HG03558 (cell line): ENCODE results near the gene CRYGN.

Experiments
- ATAC-seq: cut with Tn5 transposase; IDR thresholded peaks from one replicate; pipeline ENCODE4 v1.9.1; 2021; ENCODE audit warnings: moderate number of reproducible peaks; ENCODE audit not compliant: unreplicated experiment; ENCODE audit errors: extremely low read depth

Gene CRYGN

DNA sequence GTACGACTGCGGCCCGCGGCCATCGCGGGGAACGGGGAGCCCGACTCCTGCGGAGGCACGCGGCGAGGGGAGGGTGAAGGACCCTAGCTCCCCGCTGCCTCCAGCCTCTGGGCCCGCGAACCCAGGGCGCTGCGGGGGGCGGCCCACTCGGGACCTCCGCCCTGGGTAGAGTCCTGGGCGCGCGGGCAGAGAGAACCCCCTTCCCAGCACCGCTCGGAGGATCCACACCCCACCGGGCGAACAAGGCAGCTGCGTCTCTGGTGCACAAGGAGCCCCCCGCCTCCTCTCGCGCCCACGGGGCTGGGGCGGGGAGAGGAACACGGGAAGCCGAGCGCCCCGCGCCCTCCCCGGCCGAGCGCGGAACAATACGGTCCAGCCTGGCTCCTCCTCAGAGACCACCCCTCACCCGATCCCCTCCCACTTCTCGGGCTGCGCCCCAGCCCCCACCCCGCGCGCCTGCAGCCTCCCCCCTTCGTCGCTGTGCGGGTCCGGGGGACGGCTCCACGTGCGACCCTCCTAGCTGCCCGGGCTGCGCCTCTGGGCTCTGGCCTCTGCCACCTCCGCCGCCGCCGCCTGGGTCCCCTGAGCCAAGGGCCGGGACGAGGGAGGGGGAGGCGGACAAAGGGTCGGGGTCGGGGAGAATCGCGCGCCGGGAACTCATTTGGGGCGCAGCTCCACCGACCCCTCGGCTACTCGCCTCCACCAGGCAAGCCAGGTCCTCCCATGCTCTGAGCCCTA, 30.1 kb downstream of the CRYGN start, which contains the start of gene WDR86:
WDR86 (minus strand) TSS at position 372 of the 738 bp plus-strand sequence. CDS start 449 bp downstream, outside the sequence.
- ATAC-seq: no peak

DNA sequence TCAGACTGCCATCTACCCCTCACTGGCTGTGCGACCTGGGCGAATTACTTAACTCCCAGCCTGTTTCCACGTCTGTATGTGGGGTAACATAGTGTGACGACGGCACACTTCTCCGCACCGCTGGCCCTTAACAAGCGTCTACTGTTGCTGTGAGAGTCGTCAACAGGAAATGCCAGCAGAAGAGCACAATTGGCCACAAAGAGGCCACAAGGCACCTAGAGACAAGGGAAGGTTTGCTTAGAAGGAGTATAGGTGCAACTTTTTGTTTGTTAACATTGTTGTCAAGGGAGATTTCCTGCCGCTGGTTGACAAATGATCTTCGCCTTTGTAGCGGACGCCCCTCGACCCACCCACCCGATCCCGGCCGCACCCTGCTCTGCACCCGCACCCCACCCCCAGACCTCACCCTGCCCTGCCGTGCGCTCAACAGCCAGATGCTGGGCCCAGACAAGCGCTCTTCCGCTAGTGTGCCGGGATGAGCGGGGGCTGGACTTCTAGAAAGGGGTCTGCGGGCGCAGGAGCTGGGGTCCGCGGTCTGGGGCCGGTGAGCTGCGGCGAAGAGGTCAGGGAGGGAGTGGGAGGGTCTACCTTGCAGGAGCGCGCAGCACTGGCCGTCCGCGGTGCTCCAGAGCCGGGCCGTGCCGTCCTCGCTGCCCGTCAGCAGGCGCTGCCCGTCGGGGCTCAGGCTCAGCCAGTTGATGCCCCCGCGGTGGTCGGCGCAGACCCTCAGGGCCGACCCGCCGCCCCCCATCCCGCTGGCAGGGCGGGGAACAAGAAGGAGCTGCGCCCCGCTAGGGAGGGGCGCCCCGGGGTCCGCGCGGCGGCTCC, 30.9 kb downstream of the CRYGN start:
- ATAC-seq: no peak

DNA sequence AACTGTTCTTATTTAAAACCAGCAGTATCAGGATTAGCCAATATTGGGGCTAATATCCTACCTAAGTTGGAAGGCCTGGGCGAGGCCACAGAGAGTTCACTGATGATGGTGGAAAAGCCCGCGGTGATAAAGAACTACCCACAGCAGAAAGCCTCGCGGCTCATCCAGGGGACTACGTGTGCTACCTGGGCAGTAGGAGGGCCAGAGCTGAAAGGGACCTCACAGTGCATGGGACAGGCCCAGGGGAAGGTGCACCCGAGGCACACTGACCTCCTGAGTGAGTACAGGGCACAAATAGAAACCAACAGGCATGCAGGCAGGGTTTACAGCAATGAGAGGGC, 31.5 kb downstream of the CRYGN start:
- ATAC-seq: no peak

DNA sequence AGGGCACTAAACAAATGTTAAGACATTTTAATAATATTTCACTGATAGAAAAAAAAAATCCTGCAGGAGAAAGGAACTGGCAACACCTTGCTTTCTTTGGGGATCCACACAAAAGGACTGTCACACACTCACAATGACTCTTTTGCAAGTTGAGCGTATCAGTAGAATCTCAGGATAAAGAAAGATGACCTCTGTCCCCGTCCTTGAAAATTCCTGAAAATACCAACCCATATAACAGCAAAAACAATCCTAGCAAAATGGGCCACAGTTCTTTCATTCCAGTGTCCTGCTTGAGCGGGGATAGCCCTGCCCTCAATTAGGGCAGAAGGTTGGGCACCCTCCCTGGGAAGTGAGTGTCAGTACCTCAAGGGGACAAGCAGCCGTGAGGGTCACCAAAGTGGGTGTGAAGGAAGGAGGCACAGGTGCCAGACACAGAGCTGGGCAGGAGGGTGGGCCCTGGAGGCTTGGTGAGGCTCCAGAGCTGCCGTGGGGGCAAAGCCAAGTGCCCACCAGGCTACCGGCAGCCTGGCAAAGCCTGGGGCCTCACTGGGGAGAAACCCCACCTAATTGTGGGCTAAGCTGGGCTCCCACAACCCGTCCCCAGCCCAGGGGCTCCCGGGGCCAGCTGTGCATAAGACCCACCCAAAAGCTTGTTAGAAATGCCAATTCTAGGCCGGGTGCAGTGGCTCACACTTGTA, 32.9 kb downstream of the CRYGN start:
- no peak for ATAC-seq

DNA sequence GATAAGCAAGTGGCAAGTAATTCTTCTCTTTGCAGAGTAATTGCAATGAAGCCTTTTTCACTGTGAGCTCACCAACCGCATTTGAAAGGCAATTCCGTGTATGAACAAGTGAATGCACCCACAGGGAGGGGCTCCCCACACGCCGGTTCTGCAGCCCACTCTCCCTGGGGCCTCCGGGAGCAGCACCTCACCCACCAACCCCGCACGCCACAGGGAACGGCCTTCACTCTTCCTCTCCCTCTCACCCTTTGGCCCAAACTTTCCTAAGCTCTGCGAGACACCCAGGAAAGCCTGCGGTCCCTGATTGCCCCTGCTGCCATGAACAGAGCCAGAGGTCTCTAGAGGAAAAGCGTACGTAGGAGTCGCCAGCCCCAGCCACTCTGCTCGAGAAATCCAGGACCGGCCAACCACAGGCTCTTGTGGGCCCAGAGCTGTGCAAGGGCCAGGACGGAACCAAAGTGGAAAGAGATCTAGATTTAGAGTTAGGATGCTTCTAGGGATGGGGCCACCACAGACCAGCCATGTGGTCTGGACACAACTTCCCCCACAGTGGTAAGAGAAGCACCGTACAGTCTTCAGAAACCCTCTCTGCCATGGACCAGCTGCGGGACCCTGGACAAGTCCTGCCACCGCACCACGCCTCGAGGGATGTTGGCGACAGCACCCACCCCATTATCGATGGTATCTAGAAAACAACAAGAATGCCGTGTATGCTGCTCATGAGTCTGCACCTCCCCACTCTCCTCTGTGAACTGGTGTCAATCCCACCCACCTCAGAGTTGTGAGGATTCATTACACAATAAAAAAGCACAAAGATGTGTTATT, 33.7 kb downstream of the CRYGN start:
- ATAC-seq: no peak

DNA sequence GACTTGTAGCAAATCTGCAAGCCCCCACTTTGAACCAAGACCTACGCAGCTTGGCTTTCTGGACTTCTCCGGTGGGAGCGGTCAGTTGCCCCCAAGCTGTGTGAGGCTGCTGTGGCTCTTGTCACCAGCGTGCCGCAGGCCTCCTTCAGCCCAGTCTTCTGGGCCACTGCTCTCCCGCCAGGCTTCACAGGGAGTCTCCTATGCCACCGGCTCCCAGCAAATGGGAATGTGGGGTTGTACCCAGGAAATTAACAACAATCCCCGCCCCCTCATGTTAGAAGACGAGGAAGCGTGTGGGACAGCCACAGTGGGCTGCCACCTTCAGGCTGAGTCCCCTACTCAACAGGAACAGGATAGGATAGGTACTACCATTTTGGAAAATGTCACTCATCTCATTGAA, 34.4 kb downstream of the CRYGN start:
- no peak for ATAC-seq

GRCh38 chr7:151405056-151405455, 34.9 kb downstream of the CRYGN start:
- no peak for ATAC-seq

DNA sequence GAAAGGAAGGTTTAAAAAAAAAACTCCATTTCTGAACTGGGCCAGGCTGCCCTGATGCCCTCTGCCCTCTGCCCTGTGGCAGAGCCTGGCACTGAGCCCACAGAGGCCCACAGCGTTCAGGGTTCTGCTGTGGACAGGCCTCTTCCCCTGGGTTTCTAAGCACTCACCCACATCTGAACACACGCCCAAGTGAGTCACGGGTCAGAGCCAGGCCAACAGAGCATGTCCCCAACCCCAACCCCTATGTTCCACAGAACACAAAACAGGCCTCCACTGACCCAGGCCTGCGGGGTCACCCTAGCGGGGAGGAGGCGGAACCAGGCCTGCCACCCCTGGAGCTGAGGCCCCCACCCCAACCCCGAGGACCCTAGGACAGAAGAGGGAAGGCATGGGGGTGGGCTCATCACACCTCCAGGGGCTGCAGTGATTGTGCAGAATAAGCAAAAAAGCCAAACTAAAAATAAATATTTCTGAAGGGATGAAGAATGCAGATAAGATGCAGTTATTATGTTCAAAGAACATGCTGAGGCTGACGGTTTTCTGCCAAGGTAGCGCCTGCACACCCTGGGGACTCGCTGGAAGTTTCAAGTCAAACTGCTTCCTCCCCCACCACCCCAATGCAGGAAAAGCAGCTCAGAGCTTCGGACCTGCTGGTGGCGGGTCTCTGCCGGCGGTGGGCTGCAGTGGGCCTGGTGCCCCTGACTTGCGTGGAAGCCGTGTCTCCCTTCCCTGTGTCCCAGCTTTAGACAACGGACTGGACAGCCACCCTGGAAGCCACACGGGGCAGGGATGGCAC, 35.5 kb downstream of the CRYGN start:
- ATAC-seq: no peak

DNA sequence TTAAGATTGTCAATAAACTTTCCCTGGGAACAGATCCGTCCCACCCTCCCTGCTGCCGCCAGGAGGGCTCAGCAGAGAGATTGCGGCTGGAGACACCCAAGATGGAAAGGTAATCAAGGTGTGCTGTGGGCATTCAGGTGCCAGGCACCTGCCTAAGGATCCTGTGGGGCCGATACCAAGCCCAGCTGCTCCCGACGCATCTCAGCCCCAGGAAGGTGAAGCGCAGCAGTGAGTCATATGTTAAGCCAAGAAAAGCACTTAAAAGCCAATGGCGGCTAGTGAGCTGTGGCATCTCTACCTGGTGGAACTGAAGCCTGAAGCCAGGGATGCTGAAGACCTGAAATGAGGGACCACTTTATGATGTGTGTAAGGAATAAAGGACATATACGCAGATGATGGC, 36.2 kb downstream of the CRYGN start:
- no peak for ATAC-seq

DNA sequence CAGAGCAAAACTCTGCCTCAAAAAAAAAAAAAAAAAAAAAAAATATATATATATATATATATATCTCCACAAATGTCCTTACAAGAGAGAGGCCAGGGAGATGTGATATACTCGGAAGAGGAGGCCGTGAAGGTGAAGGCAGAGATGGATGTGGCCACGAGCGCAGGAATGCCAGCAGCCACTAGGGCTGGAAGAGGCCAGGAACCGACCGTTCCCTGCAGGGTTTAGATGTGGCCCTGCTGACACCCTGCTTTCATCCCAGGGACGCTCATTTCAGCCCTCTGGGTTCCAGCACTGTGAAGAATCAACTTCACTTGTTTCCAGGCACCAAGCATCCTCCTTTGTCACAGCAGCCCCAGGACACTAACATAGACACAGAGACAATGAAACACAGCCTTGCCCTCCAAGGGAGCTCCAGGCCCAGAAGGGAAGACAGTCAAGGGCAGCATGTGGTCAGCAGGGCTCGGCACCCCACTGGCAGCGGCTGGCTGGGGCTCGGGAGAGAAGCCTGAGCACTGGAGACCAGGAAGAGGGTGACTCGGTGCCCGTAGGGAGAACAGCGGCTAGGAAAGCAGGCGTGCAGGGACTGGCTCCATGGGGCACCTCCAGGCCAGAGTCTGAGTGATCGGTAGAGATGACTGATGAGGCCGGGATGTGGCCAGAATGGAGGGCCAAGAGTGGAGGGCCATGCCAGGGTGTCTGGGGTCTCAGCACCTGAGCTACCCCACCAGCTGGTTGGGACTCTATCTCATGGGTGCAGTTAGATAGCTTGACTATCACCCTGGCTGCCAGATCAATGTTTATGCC, 37.7 kb downstream of the CRYGN start:
- no peak for ATAC-seq

DNA sequence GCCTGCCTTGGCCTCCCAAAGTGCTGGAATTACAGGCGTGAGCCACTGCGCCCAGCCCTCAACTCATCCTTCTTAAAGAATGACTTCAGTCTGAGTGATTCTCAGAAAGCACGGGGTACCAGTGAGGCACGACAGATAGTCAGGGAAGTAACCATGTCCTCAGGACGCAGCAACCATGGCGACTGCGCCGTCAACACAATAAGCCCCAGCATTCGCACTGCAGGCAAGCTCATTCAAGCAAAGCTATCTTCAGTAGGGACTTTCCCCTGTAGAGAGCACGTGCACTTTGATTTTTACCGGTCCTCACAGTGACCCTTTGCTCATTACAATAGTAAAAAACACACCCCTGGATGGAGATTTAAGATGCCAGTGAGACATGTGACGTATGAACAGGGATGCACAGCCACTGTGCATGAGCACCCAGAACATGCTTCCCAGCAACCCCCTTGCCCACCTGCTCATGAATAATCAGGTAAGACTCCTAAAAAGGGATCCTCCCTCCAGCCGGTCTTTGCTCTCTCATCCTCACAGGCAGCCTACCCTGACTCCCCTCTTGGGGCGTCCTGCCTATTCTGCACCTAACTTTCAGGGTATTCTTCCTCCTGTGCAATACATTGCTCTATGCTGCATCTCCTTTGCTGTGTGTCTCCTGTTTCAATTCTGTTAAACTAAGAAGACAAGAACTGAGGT, 39.2 kb downstream of the CRYGN start:
- ATAC-seq: no peak

GRCh38 chr7:151399906-151400305, 40.0 kb downstream of the CRYGN start:
- ATAC-seq: no peak

GRCh38 chr7:151399305-151399601, 40.7 kb downstream of the CRYGN start:
- no peak for ATAC-seq

DNA sequence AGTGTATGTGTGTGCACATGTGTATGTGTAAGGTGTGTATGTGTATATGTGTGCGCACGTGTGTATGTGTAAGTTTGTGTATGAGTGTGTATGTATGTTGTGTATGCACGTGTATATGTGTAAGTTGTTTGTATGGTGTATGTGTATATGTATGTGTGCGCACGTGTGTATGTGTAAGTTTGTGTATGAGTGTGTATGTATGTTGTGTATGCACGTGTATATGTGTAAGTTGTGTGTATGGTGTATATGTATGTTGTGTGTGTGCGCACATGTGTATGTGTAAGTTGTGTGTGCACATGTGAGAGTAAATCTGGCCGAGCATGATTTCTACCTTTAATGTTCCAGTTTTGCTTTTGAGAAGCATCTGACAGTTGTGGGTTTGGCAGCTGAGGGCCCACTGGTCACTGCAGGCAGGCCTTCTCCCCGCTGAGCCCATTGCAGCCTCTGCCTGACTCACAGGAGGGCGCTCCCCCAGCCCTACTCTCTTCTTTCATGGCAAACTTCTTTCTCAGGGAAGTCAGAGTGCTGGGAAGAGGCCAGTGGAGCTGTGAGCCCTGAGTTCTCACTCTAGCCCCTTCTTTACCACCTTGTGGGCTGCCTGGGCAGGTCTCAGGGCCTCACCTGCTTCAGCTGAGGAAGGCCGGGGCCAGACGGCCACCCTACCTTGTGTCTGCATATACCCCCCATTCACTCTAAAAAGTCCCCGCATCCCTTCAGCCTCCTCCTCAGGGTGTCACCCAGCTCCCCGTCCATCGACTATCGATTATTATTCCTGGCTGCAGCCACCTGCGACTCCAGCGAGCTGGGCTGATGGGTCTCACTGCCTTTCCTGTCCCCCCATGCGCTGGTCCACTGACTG, 41.3 kb downstream of the CRYGN start:
- no peak for ATAC-seq

- no peak for ATAC-seq
Observed at GRCh38 chr7:151397026-151397425, 42.9 kb downstream of the CRYGN start.

- no peak for ATAC-seq
Observed at GRCh38 chr7:151396328-151396970, 43.5 kb downstream of the CRYGN start.

DNA sequence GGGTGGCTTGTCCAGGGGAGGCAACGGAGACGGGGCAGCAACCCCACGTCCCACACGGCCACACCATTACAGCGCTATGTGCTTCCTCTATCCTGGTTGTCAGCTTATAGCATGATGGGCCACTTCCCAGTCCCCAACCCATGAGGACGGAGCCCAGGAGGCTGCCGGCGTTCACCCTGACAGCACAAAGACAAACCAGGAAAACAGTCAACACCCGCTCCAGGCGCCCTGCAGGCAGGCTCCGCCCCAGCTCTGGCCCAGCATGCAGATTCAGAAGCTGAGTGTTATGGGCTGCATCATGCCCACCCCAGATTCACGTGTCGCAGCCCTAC, 44.9 kb downstream of the CRYGN start:
- ATAC-seq: no peak
